Endometrial microvascular endothelial cells (primary cell): ENCODE measurements around the gene TGFBR2. TPM values are rescaled to one million over a fixed set of nuclear protein-coding genes. Genes with fewer than 3 reads are reported as not detected.

ENCODE experiments used
- in situ Hi-C: cut with HindIII; loops from 2 replicates; pipeline ENCODE4 v1.10.0; 2017; ENCODE audit warnings: low sequenced_read_pairs, low pct_unique_long_range_greater_than_20kb; ENCODE audit errors: inconsistent ontology term
- total RNA-seq: library from RNA; depleted of rRNA; stranded (reverse); fragments of >200 nt; gene quantifications from one replicate; pipeline ENCODE4 v1.2.3, GENCODE V29; 2015; ENCODE audit errors: inconsistent ontology term

The TGFBR2 gene
- total RNA-seq, 1 donor from 2014 or later, result 252 TPM

DNA sequence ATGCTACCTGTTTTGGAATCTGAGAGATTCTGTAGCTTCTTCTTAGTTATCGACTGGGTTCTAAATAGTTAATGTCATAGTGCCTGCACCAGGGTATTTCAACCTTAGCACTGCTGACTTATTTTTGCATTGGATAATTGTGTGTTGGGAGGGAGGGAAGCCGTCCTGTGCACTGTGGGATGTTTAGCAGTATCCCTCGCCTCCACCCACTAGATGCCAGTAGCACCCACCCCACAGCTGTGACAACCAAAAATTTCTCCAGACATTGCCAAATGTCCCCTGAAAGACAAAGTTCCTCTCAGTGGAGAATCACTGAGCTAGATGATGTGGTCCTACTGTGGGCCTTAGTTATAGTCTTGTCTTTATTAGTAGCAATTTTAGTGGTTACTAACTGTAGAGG, 88.3 kb downstream of the TGFBR2 start:
- in situ Hi-C loops, result no loop called here

DNA sequence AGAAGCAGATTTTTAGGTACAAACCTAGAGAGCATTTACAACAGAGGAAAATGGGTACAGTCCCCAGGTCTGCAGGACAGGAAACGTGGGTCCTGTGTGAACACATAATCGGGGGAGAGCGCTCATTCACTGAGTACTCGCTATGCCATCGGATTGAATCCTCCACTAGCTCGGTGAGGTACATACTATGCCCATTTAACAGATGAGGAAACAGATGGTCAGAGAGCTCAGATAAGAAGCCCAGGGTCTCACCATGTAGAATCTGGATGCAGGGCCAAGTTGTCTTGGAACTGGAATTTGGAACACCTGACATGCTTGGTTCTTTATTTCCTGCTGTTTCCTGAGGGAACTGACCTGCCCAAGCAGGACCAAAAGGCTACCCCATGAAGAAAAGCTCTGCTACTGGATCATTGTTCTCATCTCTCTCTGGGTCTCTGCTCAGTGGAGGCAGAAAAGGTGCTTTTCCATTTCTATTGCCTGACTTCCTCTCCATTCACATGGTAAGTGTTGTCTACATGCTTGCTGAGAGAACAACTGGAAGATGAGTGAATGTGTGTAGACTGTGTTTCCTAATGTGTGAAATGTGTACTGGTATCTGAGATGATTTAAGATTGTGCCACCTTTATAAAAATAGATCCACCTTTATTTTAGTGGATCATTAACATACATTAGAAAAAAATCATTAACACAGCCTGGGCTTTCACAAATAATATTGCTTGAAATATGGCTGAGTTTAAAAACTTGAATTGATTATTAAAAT, 89.1 kb downstream of the TGFBR2 start:
- in situ Hi-C loops, result no loop called here

DNA sequence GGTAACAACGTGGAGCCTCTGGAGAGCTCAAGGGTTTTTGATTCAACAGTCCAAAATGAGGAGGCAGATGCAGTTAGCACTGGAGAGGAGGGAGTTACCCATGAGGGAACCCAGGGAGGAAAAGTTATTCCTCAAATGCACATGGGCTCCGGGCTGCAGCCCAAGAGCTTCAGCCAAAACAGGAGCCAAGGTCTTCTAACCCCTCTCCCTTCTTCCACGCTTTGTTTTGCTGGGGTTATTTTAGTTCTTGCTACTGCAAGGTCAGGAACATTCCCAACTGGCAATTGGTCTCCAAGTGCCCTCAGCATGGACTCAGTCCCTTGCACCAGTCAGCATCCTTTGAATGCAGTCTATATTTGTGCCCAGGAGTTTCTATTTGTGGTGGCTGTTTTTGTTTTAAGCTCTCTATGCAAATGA, 90.0 kb downstream of the TGFBR2 start:
- in situ Hi-C loops, result no loop called here

DNA sequence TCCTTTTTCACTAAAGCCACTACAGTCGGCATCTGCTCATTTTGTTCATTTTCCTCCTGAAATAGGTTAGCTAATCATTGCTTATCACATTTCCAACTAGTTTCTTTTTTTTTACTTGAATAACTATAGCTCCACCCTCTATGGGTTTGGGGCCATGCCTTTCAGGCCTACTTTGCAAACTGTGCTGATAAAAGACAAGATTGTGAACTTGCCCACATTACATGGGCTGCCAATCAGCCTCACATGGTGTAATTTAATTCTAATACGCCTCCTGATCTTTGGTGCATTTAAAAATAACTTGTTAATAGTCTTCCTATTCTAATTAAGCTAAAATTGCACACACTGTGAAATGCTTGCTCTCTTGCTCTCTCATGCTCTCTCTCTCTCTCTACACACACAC, 90.5 kb downstream of the TGFBR2 start:
- in situ Hi-C loops, result no loop called here

DNA sequence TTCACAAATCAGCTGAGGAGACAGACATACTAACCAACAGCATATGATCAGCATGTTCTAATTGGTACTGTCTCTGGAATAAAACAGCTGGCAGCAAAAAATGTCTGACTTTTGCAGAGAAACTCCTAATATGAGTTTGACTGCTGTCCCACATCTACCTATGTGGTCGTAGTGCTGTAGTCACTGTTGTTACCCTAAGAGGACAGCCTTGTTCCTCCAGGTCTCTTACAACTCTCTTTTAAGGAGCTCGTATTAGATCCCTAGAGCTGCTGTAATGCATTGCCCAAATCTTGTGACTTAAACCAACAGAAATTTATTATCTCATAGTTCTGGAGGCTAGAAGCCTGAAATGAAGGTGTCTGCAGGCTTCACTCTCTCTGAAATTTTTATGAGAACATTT, 92.1 kb downstream of the TGFBR2 start:
- in situ Hi-C loops, result no loop called here

DNA sequence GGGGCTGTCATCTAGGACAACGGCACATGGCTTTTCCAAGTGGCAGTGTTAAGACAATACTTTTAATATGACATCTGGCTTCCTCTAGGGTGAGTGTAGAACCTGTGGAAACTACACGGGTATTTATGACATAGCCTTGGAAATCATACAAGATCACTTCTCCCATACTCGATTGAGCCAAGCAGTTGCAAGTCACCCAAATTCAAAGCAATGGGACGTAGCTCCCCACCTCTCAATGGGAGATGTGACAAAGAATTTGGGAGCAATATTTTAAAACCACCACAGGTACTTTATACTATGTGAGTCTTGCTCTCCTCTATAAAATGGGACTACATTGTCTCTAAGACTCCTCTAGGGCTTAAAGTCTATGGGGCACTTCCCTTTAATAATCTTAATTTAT, 93.5 kb downstream of the TGFBR2 start:
- in situ Hi-C loops, result no loop called here

DNA sequence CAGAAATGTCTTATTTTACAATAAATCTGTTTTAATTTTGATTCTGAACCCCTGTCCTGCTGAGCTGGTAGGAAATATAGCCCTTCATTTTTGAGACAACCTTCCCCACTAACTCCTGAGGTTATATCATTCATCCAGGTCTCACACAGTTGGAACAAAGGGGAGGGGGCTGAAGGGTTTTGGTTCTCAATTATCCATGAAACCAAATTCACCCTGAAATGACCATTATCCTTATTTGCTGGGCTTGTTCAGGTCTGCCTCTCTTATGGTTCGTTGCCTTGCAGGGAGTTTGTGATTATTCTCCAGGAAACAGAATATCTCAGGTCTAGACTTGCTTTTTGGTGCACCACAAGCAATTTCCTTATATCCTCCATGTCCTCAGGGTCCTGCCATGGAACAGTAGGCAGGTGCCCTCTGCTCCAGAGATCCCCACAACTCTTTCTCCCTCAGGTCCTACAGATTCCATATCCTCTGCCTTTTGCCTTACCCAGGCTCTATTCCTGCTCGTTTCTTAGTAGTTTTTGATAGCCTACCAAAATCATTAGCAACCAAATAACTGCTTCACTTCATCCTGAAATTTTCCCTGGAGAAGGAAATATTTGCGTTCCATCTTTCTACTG, 94.4 kb downstream of the TGFBR2 start:
- in situ Hi-C loops, result no loop called here

DNA sequence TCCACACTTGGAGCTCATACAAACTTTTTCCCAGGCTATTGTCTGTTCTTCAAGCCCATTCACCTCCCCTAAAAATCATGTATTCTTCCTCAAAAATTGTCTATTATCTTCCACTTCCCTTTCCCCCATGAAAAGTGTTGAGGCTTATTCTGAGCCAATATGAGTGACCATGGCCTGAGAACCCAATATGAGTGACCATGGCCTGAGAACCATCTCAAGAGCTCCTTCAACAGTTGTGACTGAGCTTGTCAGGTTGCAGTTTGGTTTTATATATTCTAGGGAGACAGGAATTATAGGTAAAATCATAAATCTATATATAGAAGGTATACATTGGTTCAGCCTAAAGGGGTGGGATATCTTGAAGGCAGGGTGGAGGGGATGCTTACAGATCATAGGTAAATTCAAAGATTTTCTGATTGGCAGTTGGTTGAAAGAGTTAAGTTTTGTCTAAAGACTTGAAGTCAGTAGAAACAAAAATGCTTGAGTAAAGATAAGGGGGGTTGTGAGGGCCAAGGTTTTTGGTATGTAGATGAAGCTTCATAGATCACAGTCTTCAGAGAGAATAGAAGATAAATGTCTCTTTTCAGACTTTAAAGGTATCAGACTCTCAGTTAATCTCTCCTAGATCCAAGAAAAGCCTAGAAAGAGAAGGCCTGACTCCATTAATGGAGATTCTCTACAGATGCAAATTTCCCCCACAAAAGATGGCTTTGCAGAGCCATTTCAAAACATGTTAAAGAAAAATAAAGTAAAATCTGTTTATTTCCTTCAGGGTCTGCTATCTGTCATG, 95.8 kb downstream of the TGFBR2 start:
- in situ Hi-C loops, result no loop called here

DNA sequence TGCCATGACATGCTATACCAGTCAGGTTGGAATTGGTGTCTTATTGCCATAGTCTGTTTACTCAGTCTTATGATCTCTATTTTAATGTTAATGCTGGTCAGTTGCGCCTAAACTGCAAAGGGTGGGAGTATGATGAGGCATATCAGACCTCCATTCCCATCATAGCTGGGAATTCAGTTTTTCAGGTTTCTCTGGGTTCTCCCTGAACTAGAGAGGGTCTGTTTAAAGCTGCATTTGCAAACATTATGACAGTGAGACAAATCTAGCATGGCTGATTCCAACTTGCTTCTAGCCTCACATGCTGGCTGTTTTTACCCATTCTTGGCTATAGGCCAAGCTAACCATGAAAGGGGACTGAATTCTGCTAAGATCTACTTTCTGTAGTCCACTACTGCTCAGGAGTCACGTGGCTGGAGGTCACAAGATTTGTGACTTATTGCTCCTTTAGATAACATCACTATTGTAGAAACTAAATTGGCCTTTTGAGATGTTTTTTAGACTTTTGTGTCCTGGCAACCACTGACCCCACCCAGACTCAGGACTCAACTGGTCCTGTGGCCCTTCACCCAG, 96.5 kb downstream of the TGFBR2 start:
- in situ Hi-C loops, result no loop called here

DNA sequence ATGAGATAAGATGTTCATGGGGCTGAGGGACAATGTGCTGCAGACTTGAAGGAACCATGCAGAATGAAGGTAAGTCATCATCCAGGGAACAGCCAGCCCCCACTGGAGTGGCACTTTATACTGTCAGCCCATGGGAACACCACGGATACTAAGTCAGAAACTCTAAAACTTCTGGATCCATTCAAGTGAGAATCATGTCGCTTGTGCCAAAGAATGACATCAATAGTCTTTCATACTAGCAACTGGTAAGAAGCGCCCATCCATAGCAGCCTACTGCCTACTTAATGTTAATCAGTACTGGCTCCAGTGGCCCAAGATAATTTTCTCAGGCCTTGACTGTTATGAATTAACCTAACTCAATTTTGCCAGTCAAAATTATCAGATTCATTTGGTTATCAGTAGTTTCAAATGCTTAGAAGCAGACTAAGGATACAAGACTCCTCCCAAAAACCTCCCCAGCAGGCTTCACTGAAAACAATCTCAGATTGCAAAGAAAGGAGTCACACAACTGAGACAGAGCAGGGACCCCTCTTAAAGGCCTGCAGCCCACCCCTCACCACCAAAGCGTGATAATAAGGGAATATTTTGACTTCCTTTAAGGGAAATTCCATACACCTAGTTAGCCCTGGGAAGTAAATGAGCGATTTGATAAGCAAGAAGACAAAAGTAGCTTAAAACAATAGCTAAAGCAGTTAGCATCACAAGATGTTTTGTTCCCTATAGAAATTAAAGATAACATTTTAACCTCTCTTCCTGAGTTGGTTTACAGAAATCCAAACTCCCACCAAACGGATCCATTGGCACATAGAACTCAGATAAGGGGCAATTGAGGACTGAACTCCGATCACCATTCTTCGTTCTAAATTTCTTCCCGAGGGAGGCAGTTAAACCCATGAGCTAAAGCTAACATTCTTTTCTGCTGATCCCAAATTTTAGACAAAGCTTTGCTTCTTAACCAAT, 98.8 kb downstream of the TGFBR2 start:
- in situ Hi-C loops, result no loop called here

DNA sequence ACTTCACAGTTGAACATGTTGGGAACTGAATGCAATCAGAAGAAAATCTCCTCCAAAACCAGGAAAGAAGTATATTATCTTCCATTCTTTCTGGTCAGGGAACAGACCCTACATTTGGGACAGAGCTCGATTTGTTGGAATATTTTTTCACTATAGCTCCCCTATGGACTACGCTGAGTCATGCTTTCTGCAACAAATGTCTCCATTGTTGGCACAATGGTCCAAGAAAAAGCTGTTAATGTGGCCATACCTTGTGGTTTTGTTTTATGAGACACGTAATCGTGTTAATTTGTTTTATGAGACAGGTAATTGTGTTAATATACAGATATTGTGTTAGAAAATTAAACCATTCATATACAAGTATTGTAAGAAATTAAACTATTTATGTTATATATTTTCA, 101.4 kb downstream of the TGFBR2 start:
- in situ Hi-C loops, result no loop called here

DNA sequence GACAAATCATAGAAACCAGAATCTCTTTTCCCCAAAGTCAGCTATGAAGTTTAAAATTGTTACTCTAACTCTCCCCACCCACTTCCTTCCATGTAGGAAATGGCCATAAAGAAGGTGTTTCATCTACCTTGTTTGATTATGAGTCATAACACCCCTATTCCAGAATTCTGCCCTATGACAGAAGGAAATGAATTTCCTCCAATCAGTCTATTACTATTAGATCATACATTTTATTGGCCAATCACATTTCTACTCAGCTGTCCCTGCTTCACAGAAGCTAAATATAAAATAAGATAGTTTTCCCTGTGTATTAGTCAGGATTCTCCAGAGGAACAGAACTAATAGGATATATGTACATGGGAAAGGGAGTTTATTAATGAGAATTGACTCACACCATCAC, 102.1 kb downstream of the TGFBR2 start:
- in situ Hi-C loops, result no loop called here

DNA sequence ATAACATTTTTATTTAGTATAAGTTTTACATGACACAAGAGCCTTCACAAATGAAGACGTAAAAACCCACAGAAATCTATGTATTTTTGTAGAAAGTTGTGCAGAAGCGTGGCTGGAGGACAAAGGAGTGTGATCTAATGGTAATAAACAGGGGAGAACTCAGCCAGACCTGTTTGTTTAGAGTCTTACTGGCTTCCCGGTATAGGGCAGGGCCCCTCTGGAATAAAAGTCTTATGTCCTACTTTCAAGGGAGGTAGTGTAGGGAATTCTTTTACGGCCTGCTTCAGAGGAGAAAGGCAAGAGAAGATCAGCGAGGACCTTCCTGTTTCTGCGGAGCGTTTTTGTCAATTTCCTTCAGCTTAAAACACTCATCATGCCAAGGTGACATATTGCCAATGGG, 103.6 kb downstream of the TGFBR2 start:
- in situ Hi-C loops, result no loop called here

DNA sequence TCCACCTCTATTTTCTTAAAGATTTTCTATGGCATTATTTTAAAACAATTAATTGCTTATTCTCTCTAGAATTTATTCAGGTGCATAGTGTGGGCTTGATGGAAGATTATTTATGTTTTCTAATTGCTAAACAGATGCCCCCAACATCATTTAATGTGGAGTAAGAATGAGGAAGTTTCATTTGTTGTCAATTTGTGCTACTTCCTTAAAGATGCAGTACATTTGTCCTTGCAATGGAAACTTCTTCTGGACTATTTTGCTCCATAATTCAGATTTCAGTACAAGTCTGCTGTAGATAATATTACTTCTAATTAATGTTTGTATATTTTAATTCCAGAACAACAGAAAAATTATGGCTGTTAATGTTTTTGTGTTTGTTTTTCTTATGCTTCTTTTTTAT, 104.8 kb downstream of the TGFBR2 start:
- in situ Hi-C loops, result no loop called here

DNA sequence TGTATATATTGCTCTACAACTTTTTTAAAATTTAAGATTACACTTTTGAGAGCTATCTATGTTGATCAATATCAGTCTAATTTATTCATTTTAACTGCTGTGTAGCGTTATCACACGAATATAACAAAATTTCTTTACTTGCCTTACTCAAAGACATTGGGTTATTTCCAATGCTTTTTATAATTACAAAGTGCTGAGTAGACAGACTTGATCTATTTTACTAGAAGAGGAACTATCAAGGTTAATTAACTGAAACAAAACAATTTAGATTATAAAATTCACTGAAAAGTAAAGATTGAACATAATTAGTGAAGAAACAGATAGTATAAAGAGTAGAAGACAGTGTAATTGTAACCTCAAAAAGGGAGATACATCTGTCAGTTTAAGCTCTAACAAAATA, 105.5 kb downstream of the TGFBR2 start:
- in situ Hi-C loops, result no loop called here

DNA sequence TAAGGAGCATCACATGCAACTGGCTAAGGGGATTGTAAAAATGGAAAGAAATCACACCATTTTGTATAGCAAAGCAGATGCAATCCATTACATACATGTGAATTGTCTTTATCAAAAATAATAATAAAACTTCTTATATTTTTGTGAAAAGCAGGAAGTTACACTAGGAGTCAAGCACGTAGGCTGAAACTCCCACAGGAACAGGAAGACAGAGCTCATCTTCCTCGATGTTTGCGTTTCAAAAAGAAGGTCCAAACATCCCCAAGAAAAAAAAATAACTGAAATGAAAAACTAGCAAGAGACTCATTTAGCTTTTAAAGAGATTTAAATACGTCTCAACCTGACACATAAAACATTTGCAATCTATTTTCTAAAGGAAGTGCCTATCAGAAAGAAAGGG, 106.6 kb downstream of the TGFBR2 start:
- in situ Hi-C loops, result no loop called here

DNA sequence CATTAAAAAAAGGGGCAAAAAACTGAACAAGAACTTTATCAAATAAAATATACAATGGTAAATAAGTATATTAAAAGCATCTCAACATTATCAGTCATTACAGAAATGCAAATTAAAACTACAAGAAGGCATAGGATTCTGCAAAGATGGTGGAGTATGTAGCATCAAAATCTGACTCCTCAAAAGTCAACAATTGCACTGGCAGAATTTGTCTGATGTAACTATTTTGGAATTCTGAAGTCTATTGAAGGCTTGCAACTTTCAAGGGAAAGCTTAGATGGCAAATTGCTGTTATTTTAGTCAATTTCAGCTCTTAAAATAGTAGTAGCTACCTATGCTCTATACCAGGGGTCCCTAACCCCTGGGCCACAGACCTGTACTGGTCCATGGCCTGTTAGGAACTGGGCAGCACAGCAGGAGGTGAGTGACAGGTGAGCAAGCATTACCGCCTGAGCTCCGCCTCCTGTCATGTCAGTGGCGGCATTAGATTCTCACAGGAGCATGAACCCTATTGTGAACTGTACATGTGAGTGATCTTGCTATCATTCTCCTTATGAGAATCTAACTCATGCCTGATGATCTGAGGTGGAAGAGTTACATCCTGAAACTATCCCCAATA, 107.6 kb downstream of the TGFBR2 start:
- in situ Hi-C loops, result no loop called here

DNA sequence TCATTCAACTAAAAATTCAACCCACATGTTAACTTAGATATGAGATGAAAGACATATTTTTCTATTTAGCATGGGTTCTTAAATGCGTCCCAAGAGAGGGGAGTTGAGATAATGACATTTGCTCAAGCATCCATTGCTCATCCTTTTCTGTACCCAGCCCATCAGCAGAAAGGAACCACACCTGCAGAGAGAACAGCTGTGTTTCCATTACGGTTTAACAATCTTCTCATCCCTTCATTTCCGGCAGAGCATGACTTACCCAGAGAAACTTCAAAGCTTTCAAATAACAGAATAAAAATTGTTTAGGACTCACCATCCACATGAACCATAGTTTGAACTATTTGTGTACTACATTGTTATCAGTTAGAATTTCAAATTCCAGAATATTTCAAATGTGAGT, 113.1 kb downstream of the TGFBR2 start:
- in situ Hi-C loops, result no loop called here
